H1 (cell line): ENCODE measurements around the gene FRMD7. TPM values are rescaled to one million over a fixed set of nuclear protein-coding genes. Genes with fewer than 3 reads are reported as not detected.

Experiments used
- CTCF ChIA-PET: fragments of 300-600 bp; sonication (Branson Sonifier 250); formaldehyde crosslinking; loops from one replicate; lab custom pipeline; 2021; ENCODE audit not compliant: partially characterized antibody; lab: Charles Lee
- POLR2A ChIA-PET: fragments of 300-600 bp; sonication (Branson Sonifier 250); formaldehyde crosslinking; loops from one replicate; lab custom pipeline; 2021; ENCODE audit warnings: inconsistent platforms; ENCODE audit not compliant: partially characterized antibody; lab: Charles Lee
- DNase-seq, 2 experiments: peaks; one replicate each; pipeline versions ENCODE4 v3.0.0 to v3.0.0-alpha.2; 2010 to 2022; ENCODE audit warnings: low spot score in 2 of 2, low read depth in 1 of 2, mixed read lengths in 1 of 2
- FAIRE-seq: peaks from 2 replicates; lab custom pipeline; 2011; peaks lifted over from hg19 to GRCh38; lab: Jason Lieb, UNC
- H2AFZ ChIP-seq: 2 replicates; pipeline ENCODE4 v1.8.1; 2012; ENCODE audit warnings: low read length, inconsistent platforms
- H2AK5ac ChIP-seq: 2 replicates; pipeline ENCODE4 v1.6.1; 2013; ENCODE audit warnings: low read depth, low read length
- H2BK120ac ChIP-seq: replicated peaks from 2 replicates; pipeline ENCODE3; 2013; ENCODE audit warnings: low read depth, low read length, inconsistent platforms
- H2BK12ac ChIP-seq: 2 replicates; pipeline ENCODE4 v1.6.1; 2013; ENCODE audit warnings: low read depth, low read length
- H2BK15ac ChIP-seq: 2 replicates; pipeline ENCODE4 v1.6.1; 2013; ENCODE audit warnings: low read length
- H2BK20ac ChIP-seq: 2 replicates; pipeline ENCODE4 v1.6.1; 2013; ENCODE audit warnings: low read length
- H2BK5ac ChIP-seq: 2 replicates; pipeline ENCODE4 v1.6.1; 2013; ENCODE audit warnings: low read depth, low read length
- H3K14ac ChIP-seq: 2 replicates; pipeline ENCODE4 v1.6.1; 2013; ENCODE audit warnings: inconsistent platforms; ENCODE audit not compliant: insufficient read length
- H3K18ac ChIP-seq: 2 replicates; pipeline ENCODE4 v1.6.1; 2013; ENCODE audit warnings: low read length; ENCODE audit errors: extremely low read depth
- H3K23ac ChIP-seq: 2 replicates; pipeline ENCODE4 v1.6.1; 2013; ENCODE audit warnings: inconsistent platforms; ENCODE audit not compliant: insufficient read length
- H3K23me2 ChIP-seq: 2 replicates; pipeline ENCODE4 v1.6.1; 2013; ENCODE audit warnings: low read depth, low read length
- H3K27ac ChIP-seq: 2 replicates; pipeline ENCODE4 v1.6.1; 2011; ENCODE audit warnings: low read depth, low read length, inconsistent platforms
- H3K27me3 ChIP-seq, 4 experiments: replicated peaks in 1 of 4; 1 replicate in 1 of 4; 2 replicates in 3 of 4; pipeline versions ENCODE4 v1.6.1 to v1.8.1; 2011 to 2013; ENCODE audit warnings: low read length in 3 of 4, mild to moderate bottlenecking in 3 of 4, inconsistent platforms in 2 of 4, mixed read lengths in 2 of 4, moderate library complexity in 1 of 4; ENCODE audit not compliant: control insufficient read depth in 3 of 4, insufficient read depth in 3 of 4; ENCODE audit errors: extremely low read depth in 1 of 4
- H3K36me3 ChIP-seq, 4 experiments: 2 replicates each; pipeline versions ENCODE4 v1.6.1 to v1.8.1; 2011 to 2013; ENCODE audit warnings: mild to moderate bottlenecking in 4 of 4, low read length in 3 of 4, moderate library complexity in 2 of 4, control low read depth in 1 of 4, inconsistent platforms in 1 of 4; ENCODE audit not compliant: insufficient read depth in 4 of 4, control insufficient read depth in 2 of 4
- H3K4ac ChIP-seq: replicated peaks from 2 replicates; pipeline ENCODE3; 2013; ENCODE audit warnings: low read length, low read depth, mixed read lengths, inconsistent platforms; ENCODE audit not compliant: insufficient read length
- H3K4me1 ChIP-seq, 4 experiments: replicated peaks in 1 of 4; 1 replicate in 1 of 4; 2 replicates in 3 of 4; pipeline versions ENCODE4 v1.6.1 to v1.8.1; 2011 to 2013; ENCODE audit warnings: low read length in 3 of 4, inconsistent platforms in 2 of 4, mixed read lengths in 1 of 4; ENCODE audit not compliant: insufficient read depth in 4 of 4, control insufficient read depth in 3 of 4
- H3K4me2 ChIP-seq, 2 experiments: 2 replicates each; pipeline versions ENCODE4 v1.6.1 to v1.8.1; 2011 to 2013; ENCODE audit warnings: low read depth in 2 of 2, low read length in 2 of 2, control low read depth in 1 of 2, inconsistent platforms in 1 of 2, mild to moderate bottlenecking in 1 of 2; ENCODE audit not compliant: insufficient read depth in 1 of 2
- H3K4me3 ChIP-seq, 4 experiments: fragments of 200-600, 300-600 bp in 1 of 4; sonication (generic), shearing (Covaris generic), sonication (Bioruptor Twin) in 1 of 4; 2 replicates each; pipeline versions ENCODE4 v1.5.1 to v1.8.1; 2011 to 2016; ENCODE audit warnings: low read length in 4 of 4, low read depth in 3 of 4, control low read depth in 2 of 4, inconsistent platforms in 2 of 4, mild to moderate bottlenecking in 2 of 4, mixed read lengths in 1 of 4, moderate library complexity in 1 of 4; ENCODE audit not compliant: insufficient read depth in 2 of 4; ENCODE audit errors: extremely low read depth in 1 of 4
- H3K56ac ChIP-seq: replicated peaks from 2 replicates; pipeline ENCODE3; 2013; ENCODE audit warnings: low read depth, mild to moderate bottlenecking, mixed read lengths, low read length, inconsistent platforms; ENCODE audit not compliant: insufficient read length
- H3K79me1 ChIP-seq: 2 replicates; pipeline ENCODE4 v1.6.1; 2013; ENCODE audit warnings: low read depth, low read length, control low read depth
- H3K79me2 ChIP-seq, 2 experiments: 2 replicates each; pipeline versions ENCODE4 v1.6.1 to v1.8.1; 2012 to 2013; ENCODE audit warnings: low read length in 2 of 2, mild to moderate bottlenecking in 2 of 2, inconsistent platforms in 1 of 2; ENCODE audit not compliant: insufficient read depth in 2 of 2, control insufficient read depth in 1 of 2
- H3K9ac ChIP-seq, 4 experiments: replicated peaks in 1 of 4; 1 replicate in 1 of 4; 2 replicates in 3 of 4; pipeline versions ENCODE4 v1.6.1 to v1.8.1; 2011 to 2013; ENCODE audit warnings: low read depth in 3 of 4, low read length in 3 of 4, control low read depth in 2 of 4, mild to moderate bottlenecking in 2 of 4, moderate library complexity in 2 of 4, inconsistent platforms in 1 of 4; ENCODE audit errors: extremely low read depth in 1 of 4
- H3K9me3 ChIP-seq, 2 experiments: 2 replicates each; pipeline versions ENCODE4 v1.6.1 to v1.8.1; 2012 to 2013; ENCODE audit warnings: mild to moderate bottlenecking in 2 of 2, moderate library complexity in 2 of 2, control low read depth in 1 of 2, inconsistent platforms in 1 of 2, low read depth in 1 of 2, low read length in 1 of 2, mixed read lengths in 1 of 2; ENCODE audit not compliant: insufficient read depth in 2 of 2
- H4K20me1 ChIP-seq, 2 experiments: replicated peaks in 1 of 2; 2 replicates each; pipeline versions ENCODE3 to v1.8.1; 2011 to 2013; ENCODE audit warnings: inconsistent platforms in 2 of 2, low read length in 2 of 2, mild to moderate bottlenecking in 1 of 2; ENCODE audit not compliant: insufficient read depth in 2 of 2, control insufficient read depth in 1 of 2
- H4K5ac ChIP-seq: 2 replicates; pipeline ENCODE4 v1.6.1; 2013; ENCODE audit warnings: low read length, low read depth, mixed read lengths, inconsistent platforms; ENCODE audit not compliant: insufficient read length
- H4K8ac ChIP-seq: 2 replicates; pipeline ENCODE4 v1.8.0; 2013; ENCODE audit warnings: mild to moderate bottlenecking, moderate library complexity, low read length, inconsistent platforms; ENCODE audit not compliant: insufficient read depth; ENCODE audit errors: extremely low read depth
- H4K91ac ChIP-seq: replicated peaks from 2 replicates; pipeline ENCODE3; 2013; ENCODE audit warnings: low read length, mixed read lengths, inconsistent platforms; ENCODE audit not compliant: insufficient read length
- ASH2L ChIP-seq: fragments of 200-600, 300-600 bp; sonication (generic); IDR thresholded peaks from one replicate; pipeline ENCODE4 v1.7.1; 2017; ENCODE audit warnings: low read length
- BRCA1 ChIP-seq: IDR thresholded peaks from 2 replicates; pipeline ENCODE4 v1.6.1; 2012; ENCODE audit warnings: low read depth, low read length, improper control_type of control experiment
- CEBPB ChIP-seq: IDR thresholded peaks from 2 replicates; pipeline ENCODE4 v1.6.1; 2012; ENCODE audit warnings: low read depth, low read length
- KDM1A ChIP-seq: fragments of 200-600, 300-600 bp; sonication (generic); IDR thresholded peaks from 2 replicates; pipeline ENCODE4 v1.7.1; 2016; ENCODE audit warnings: mild to moderate bottlenecking, low read length, borderline replicate concordance
- POLR2AphosphoS5 ChIP-seq: IDR thresholded peaks from 2 replicates; pipeline ENCODE4 v1.6.1; 2011; ENCODE audit warnings: low read depth, low read length
- RBBP5 ChIP-seq: IDR thresholded peaks from 2 replicates; pipeline ENCODE4 v1.7.1; 2012; ENCODE audit warnings: low read depth, mild to moderate bottlenecking, inconsistent platforms, low read length, moderate library complexity, borderline replicate concordance
- TAF1 ChIP-seq: IDR thresholded peaks from 2 replicates; pipeline ENCODE4 v1.6.1; 2011; ENCODE audit warnings: mild to moderate bottlenecking, low read depth, low read length
- TAF7 ChIP-seq: optimal IDR thresholded peaks from 2 replicates; pipeline ENCODE3; 2011; ENCODE audit warnings: low read depth, mild to moderate bottlenecking, inconsistent platforms, low read length, moderate library complexity, borderline replicate concordance
- USF2 ChIP-seq: IDR thresholded peaks from 2 replicates; pipeline ENCODE4 v1.6.1; 2011; ENCODE audit warnings: low read length, improper control_type of control experiment
- polyA plus RNA-seq, 7 experiments: library from polyadenylated mRNA; depleted of rRNA in 3 of 7; stranded (reverse) in 5 of 7; unstranded in 2 of 7; fragments of >200 nt in 5 of 7; fragments of 200-250 nt in 2 of 7; gene quantifications; 1 replicate in 5 of 7; 2 replicates in 1 of 7; 4 replicates in 1 of 7; pipeline versions ENCODE4 v1.2.1 to v1.2.3, GENCODE V29; 2011 to 2013; ENCODE audit warnings: missing spikeins in 2 of 7, mixed read lengths in 2 of 7
- total RNA-seq: library from RNA; stranded (reverse); fragmentation: NEBNext Ultra II Directional; extraction: Animal tissue kit (Norgen Biotek cat#: 25700); gene quantifications from 2 replicates; pipeline ENCODE4 v1.2.1, GENCODE V29; 2021
- TF ChIP-seq, protein P1 (sequence below): IDR thresholded peaks from 2 replicates; pipeline ENCODE4 v1.6.1; 2012; ENCODE audit warnings: inconsistent platforms

FRMD7 gene
- total and polyA plus RNA-seq, 2 of the 8 experiments (the other 6 are each of a cell fraction or from before 2014, with no cell fraction given) = not detected

DNA sequence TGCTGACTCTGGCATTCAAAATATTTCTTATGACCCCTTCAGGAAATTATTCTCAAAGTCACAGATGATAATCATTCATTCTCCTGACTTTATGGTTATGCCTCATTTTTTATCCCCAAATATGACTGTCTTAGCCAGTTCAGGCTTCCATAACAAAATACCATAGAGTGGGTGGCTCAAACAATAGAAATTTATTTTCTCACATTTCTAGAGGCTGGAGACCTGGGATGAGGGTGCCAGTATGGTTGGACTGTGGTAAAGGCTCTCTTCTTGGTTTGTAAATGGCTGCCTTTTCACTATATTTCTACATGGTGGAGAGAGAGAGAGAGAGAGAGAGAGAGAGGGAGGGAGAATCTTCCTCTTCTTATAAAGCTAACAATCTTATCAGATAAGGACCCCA lies 20.5 kb downstream of the FRMD7 start:
- no peaks in the 10 kb centered on the region for H3K4me1 ChIP-seq
- no peak overlapping the region for H2AFZ ChIP-seq
- no peak overlapping the region for H3K4me3 ChIP-seq
- H3K9me3 ChIP-seq = no peaks in the 10 kb centered on the region
- H3K79me2 ChIP-seq = no peaks in the 10 kb centered on the region
- H2BK120ac ChIP-seq = no peak overlapping the region
- TF ChIP-seq USF2 (no peak), TAF7 (no peak), CEBPB (no peak), TAF1 (no peak), POLR2AphosphoS5 (no peak), KDM1A (no peak), ASH2L (no peak), RBBP5 (no peak), BRCA1 (no peak)
- TF ChIP-seq, protein P1, sequence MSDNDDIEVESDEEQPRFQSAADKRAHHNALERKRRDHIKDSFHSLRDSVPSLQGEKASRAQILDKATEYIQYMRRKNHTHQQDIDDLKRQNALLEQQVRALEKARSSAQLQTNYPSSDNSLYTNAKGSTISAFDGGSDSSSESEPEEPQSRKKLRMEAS = no peak
- DNase-seq (no peak), FAIRE-seq (no peak)
- H3K23me2 ChIP-seq = no peaks in the 10 kb centered on the region
- no peak overlapping the region for H3K23ac ChIP-seq
- H3K14ac ChIP-seq = no peak overlapping the region
- no peak overlapping the region for H3K56ac ChIP-seq
- no peak overlapping the region for H4K91ac ChIP-seq
- no peak overlapping the region for H2BK12ac ChIP-seq
- H3K4ac ChIP-seq = no peak overlapping the region
- no peak overlapping the region for H3K4me2 ChIP-seq
- H3K36me3 ChIP-seq = no peaks in the 10 kb centered on the region
- H4K8ac ChIP-seq = no peak overlapping the region
- no peak overlapping the region for H4K5ac ChIP-seq
- H2AK5ac ChIP-seq = no peak overlapping the region
- H3K18ac ChIP-seq = no peak overlapping the region
- ChIA-PET CTCF (interaction anchor here (1.4 kb wide), 1 partner anchor 15 kb away, joined by 4 read pairs; no protein-coding TSS in a partner anchor), POLR2A (no interaction called here)
- H2BK20ac ChIP-seq = no peak overlapping the region
- H3K79me1 ChIP-seq = no peaks in the 10 kb centered on the region
- no peaks in the 10 kb centered on the region for H3K27me3 ChIP-seq
- H4K20me1 ChIP-seq = no peaks in the 10 kb centered on the region
- H3K27ac ChIP-seq = no peak overlapping the region
- H2BK15ac ChIP-seq = no peak overlapping the region
- no peak overlapping the region for H3K9ac ChIP-seq
- no peak overlapping the region for H2BK5ac ChIP-seq
